Liver (tissue), 3 donors: ENCODE measurements around the gene GPR141.

ENCODE experiments used
- CTCF ChIP-seq: fragments of 150-350 bp; IDR thresholded peaks from 2 replicates; pipeline ENCODE4 v1.5.1; 2017; ENCODE audit warnings: improper control_type of control experiment, low read depth, low read length; ENCODE audit not compliant: missing input control
- GABPA ChIP-seq, 2 donors: IDR thresholded peaks in 1 of 2; conservative IDR thresholded peaks in 1 of 2; 2 replicates each; pipeline ENCODE4 v1.6.1; 2016; ENCODE audit warnings: antibody characterized with exemption in 2 of 2, mild to moderate bottlenecking in 1 of 2, moderate library complexity in 1 of 2
- YY1 ChIP-seq: IDR thresholded peaks from 2 replicates; pipeline ENCODE4 v1.6.1; 2016; ENCODE audit warnings: antibody characterized with exemption, mild to moderate bottlenecking
- ZBTB33 ChIP-seq: IDR thresholded peaks from 2 replicates; pipeline ENCODE4 v1.6.1; 2016; ENCODE audit warnings: antibody characterized with exemption
- TF ChIP-seq, protein P1 (sequence below): IDR thresholded peaks from 2 replicates; pipeline ENCODE4 v1.6.1; 2016; ENCODE audit warnings: antibody characterized with exemption, mild to moderate bottlenecking
- donor health status: healthy.
- donor health status: healthy.

DNA sequence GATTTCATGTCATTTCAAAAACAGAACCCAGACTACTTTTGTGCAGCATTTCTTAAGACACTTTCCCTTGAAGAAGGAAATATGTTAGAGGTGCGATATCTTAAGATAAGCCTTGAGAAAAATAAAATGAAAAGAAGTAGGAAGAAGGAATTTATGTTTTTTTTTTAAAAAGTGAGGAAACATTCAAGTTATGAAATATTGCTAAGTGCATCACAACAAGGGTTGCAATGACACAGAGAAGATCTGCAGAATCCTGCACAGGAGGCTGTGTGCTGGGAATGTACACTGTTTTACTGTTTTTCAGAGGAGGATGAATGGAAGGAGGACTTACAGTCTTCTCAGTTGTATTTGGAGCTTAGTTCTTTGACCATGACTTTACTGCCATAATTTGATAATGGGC lies 85.0 kb downstream of the GPR141 start:
- no peak for TF ChIP-seq YY1
- no peak for TF ChIP-seq CTCF
- no peak for TF ChIP-seq GABPA (IDR thresholded peaks at IDR 0.05 in 1 of 2, conservative IDR thresholded peaks at IDR 0.05 in 1 of 2)
- TF ChIP-seq, protein P1, sequence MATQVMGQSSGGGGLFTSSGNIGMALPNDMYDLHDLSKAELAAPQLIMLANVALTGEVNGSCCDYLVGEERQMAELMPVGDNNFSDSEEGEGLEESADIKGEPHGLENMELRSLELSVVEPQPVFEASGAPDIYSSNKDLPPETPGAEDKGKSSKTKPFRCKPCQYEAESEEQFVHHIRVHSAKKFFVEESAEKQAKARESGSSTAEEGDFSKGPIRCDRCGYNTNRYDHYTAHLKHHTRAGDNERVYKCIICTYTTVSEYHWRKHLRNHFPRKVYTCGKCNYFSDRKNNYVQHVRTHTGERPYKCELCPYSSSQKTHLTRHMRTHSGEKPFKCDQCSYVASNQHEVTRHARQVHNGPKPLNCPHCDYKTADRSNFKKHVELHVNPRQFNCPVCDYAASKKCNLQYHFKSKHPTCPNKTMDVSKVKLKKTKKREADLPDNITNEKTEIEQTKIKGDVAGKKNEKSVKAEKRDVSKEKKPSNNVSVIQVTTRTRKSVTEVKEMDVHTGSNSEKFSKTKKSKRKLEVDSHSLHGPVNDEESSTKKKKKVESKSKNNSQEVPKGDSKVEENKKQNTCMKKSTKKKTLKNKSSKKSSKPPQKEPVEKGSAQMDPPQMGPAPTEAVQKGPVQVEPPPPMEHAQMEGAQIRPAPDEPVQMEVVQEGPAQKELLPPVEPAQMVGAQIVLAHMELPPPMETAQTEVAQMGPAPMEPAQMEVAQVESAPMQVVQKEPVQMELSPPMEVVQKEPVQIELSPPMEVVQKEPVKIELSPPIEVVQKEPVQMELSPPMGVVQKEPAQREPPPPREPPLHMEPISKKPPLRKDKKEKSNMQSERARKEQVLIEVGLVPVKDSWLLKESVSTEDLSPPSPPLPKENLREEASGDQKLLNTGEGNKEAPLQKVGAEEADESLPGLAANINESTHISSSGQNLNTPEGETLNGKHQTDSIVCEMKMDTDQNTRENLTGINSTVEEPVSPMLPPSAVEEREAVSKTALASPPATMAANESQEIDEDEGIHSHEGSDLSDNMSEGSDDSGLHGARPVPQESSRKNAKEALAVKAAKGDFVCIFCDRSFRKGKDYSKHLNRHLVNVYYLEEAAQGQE: no peak
- TF ChIP-seq ZBTB33: no peak
